ENCODE results near the gene SMAP1.

Gene SMAP1

DNA sequence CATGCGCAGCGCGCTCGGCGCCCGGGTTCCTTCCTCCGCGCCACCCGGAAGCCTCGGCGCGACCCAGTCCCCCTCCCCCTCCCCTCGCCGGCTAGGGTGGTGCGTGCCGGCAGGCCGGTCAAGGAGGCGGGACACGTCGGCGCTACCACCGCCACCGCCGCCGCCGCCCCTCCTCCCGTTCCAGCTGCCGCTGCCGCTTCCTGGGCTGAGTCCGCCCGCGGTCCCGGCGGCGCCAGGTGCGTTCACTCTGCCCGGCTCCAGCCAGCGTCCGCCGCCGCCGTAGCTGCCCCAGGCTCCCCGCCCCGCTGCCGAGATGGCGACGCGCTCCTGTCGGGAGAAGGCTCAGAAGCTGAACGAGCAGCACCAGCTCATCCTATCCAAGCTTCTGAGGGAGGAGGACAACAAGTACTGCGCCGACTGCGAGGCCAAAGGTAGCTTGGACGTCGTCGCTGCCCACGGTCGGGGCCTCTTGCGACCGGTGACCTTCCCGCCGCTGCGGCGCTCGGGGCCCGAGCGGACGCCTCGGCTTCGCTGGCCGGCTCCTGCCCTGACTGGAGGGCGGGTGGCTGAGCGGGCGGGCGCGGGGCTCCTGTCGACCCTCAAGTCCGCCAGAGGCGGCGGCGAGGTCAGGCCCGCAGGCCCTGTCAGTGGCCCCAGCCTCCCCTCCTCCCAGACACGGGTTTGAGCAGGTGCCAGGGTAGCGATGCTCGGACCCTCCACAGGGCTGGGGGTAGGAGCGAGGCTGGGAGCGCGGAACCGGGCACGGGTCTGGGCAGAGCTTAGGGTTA lies at the start of gene SMAP1:
TSS of gene SMAP1 (plus strand) at position 173 of the 788 bp plus-strand sequence. CDS start at position 314, 141 bp downstream.
- peak; percentile 93 for DNase-seq

DNA sequence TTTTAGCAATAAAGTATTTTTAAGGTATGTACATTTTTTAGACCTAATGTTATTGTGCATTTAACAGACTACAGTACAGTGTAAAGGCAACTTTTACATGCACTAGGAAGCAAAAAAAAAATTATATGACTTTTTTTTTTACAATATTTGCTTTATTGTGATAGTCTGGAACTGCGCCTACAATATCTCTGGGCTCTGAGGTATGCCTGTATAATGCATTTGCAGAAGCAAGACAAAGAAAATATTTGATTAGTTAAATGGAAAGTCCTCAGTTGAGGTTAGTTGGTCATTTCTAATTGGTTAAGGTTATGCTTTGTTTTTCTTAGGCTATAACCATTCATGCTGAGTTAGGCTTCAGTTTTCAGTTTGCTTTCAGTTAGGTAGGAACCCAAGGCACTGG lies 46.9 kb upstream of the SMAP1 start:
- DNase-seq: no peak

DNA sequence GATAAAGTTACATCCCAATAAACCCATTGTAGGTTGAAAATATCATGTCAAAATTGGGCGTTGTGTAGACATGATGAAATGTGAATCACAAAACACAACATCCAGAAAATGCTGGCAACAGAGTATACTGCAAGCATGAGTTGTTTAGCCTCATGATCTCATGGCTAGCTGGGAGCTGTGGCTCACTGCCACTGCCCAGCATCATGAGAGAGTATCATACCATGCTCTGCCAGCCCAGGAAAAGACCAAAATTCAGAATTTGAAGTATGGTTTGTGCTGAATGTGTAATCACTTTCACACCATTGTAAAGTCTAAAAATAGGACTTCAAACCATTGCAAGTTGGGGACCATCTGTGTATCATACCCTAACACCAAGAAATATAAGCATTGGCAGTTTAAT lies 45.2 kb upstream of the SMAP1 start:
- no peak for DNase-seq

DNA sequence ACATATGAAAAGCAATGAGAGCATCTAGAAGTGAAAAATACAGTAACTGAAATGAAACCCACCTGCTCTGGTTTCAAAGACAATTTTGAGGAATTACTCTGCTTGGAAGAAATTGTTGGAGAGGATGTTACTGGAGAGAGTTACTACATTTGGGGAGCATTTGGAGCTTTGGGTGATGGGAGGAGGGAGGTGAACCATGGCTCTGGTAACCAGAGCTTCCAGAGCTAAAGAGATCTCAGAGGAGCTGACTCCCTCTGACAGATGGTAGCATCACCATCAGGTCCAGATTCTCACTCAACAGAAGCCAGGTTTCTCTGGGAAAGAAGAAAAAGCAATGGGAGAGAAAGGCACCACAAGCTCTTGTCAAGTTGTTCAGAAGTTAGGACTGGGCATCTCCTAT lies 42.2 kb upstream of the SMAP1 start:
- DNase-seq: no peak

DNA sequence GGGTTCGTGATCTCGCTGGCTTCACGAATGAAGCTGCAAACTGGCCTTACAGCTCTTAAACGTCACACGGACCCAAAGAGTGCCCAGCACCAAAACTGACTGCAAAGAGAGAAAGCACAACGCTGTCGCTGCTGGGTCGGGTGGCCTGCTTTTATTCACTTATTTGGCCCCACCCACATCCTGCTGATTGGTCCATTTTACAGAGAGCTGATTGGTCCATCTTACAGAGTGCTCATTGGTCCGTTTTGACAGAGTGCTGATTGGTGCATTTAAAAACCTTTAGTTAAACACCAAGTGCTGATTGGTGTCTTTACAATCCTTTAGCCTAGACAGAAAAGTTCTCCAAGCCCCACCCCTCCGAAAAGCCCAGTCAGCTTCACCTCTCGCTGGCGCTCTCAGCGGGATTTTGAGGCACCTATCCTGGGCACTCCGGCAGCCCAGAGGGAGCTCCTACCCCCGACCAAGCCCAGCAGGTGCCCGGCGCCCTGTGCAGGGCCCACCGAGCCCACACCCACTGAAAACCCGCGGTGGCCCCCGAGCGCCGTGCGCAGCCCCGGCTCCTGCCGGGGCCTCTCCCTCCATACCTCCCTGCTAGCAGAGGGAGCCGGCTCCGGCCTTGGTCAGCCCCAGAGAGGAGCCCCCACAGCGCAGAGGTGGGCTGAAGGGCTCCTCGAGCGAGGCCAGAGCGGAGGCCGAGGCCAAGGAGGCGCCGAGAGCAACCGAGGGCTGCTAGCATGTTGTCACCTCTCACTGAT lies 40.0 kb upstream of the SMAP1 start:
- DNase-seq: no peak

DNA sequence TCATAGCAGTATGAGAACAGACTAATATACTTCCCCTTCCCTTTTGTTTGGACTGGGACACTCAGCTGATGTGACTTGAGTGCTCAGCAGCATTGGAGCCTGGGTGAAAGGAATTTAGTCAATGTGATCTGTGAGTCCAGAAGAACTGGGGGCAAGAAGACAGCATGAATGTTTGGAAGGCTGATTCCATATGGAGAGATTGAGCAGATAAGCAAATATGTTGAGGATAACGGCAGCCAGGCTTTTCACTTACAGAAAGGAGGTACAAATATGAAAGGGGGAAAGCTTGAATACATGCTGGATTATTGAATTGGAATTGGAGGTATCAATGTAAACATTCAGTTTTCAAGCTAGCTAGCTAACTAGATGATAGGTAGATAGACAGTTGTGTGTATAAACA lies 37.8 kb upstream of the SMAP1 start:
- no peak for DNase-seq

DNA sequence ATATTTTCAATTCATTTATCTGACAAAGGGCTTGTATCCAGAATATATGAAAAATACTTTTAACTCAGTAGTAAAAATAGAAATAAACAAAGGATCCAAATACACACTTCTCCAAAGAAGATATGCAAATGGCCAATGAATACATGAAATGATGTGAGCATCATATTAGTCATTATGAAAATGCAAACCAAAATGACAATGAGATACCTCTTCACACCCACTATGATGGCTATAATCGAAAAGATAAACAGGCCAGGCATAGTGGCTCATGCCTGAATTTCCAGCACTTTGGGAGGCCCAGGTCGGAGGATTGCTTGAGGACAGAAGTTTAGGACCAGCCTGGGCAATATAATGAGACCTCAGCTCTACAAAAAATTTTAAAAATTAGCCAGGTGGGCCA lies 33.8 kb upstream of the SMAP1 start:
- no peak for DNase-seq

DNA sequence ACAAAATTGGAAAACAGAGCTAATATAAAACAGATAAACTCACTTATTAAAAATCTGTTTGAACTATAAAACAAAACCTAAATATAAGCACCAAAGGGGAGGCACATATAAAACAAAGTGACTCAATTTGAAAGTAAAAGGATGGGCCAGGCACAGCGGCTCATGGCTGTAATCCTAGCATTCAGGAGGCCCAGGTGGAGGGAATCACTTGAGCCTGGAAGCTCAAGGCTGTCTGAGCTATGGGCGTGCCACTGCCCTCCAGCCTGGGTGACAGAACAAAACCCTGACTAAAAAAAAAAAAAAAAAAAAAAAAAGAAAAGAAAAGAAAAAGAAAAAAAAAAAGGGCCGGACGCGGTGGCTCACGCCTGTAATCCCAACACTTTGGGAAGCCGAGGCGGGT lies 31.1 kb upstream of the SMAP1 start:
- DNase-seq: no peak

DNA sequence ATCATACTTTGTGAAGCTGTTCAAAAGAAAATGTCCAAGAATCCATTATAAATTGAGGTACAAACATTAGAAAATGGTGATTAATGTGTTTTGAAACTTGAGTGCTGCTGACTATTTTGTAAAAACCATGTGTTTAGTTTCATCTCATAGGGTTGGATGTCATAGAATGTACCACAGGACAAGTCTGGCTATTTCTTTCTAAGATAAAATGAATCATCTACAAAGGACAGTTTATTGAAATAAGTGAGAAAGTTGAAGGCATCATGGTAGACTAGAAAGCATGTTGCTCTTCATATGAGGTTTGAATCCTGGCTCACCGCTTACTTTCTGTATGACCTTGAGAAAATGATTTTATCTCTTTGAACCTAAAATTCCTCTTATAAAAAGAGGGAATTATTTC lies 29.2 kb upstream of the SMAP1 start:
- DNase-seq: no peak

DNA sequence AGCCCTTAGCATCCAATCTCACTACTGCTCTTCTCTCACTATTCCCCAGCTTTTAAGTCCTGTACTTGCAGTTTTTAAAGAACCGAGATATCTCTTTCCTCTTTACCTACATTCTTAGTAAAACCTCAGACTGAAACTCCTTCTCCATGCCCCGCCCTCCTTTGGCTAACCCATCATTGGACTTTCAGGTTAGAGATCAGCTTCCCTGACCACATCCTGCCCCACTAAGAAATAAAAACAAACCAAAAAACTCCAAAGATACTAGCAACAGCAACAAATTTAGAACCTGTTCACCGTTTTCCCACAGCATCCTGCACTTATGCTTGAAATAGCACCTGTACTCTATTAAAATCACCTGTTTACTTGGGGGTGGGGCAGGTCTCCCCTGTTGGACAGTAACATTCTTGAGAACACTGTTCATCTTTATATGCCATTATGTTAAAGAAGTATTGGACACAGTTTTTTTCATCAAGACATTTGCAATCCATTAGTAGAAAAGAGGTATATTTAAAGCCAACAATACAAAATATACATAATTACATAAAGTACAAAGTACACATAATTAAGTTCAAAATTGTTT lies 16.3 kb upstream of the SMAP1 start:
- DNase-seq: peak; percentile 32

DNA sequence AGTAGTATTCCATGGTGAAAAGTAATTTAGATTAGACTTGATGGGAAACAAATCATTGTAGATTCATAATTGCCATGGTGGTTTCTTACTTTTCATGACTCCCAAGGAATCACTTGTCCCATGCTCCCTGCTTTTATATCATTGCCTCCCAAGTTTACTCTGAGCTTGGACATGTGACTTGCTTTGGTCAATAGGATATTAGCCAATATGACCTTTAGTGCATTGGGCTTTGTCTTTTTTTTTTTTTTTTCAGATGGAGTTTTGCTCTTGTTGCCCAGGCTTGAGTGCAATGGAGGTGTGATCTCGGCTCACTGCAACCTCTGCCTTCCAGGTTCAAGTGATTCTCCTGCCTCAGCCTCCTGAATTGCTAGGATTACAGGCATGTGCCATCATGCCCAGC lies 15.5 kb upstream of the SMAP1 start:
- no peak for DNase-seq

DNA sequence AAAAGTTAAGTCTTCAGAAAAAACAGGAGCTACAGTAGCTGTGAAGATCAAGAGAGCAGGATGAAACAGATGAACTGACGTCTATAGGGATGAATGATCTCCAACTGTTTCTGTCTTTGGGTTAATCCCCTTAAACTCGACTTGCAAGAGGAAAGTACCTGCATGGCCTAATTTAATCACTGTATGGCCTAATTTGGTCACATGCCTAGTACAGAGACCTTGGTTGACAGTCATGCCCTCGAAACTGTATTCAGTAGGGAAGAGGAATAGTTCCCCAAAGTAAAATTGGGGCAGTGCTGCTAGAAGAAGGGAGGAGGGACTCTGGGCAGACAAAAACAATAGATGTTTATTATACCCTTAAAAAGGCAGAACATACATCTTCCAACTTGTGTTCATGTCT lies 10.0 kb upstream of the SMAP1 start:
- no peak for DNase-seq

DNA sequence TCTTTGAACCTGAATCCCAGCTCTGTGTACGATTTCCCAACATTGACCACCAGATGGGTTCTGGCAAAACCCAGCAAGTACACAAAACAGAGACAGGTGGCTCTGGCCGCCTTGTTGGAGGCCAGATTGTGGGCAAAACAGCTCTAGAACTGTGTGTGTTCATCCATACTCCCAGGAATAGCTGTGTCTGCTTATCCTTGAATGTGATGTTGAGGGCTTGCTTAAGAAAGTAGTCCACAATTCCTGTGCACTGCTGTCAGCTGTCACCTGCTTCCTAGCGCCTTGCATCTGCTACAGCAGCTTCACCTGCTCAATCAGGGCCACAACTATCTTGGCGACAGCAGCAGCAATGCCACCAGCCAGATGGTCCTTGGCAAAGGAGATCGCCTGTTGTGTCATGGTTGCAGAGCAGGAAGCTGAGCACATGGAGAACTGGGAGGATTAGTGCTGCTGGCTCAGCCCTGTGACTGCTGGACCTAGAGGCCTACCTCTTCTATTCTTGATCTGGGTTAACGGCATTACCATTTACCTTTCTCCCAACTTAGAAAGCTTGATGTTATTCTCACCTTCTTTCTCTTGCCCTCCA lies 3.7 kb upstream of the SMAP1 start:
- DNase-seq: no peak

DNA sequence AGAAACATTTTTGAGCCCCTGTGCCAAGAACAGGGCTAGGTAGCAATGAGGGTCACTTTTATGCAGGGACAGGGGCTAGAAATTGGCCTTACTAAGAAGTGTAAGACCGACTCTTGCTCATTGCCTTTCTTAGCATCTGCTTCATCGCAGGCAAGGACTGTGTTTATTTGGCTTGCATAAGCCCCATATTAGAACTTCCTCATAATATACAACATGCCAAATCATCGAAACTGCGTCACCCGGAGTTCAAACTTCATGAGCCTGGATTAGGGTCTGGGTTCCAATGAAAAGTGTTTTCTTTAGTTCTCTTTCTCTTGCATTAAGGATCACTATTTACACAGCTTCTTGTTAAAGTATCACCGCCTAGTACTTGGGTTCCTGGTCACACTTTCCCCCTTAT lies 977 bp upstream of the SMAP1 start:
- no peak for DNase-seq

DNA sequence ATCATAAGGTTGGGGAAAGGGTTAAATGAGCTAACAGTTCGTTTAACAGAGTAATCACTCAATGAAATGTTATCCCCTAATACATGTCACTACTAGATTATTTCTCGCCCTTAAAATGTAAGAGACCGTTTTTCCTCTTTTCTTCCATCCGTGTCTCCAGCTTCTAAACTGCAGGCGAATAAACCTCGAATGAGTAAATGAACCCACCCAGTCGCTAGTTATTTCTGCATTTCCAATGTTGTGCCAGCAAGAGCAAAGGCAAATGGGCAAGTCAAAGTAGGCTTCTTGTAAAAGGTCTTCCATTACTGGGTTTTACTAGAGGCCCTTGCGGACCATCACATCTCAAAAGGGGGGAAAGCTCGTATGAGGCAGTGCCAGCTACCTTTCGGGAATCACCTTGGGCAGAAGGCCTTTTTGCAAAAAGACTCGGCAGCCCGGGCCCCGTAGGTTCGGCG lies 400 bp upstream of the SMAP1 start:
- no peak for DNase-seq

DNA sequence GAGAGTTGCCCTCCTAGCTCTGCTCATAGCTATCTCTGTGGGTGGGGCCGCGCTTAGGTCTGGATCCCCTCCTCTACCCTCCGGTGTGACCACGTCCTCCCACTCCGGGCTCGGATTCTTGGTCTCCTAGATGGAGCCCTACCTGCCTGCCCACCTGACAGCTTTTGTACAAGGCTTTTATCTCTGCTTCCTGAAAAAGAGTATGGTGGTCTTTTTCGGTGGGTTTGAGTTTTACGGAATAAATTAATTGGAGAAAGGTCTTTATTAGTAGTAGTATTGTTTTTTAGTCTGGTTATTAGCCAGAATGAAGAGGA lies 773 bp downstream of the SMAP1 start:
- DNase-seq: no peak

DNA sequence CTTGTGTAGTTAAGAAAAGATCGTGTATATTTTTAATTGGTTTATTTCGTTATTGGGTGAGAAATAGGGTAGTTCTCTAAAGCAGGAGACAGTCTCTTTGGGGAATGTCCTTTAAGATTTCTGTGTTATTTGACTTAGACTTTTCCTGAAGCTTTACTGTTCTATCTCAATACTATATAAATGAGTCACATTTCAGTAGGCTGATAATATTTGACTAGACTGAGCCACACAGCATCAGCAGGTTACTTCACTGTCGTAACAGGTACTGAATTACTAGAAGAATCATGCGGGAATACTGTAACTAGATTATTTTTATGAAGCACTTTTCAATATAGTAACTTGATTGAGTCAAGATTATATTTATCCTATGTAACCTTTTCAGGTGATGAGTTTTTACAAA lies 1.4 kb downstream of the SMAP1 start:
- DNase-seq: no peak

DNA sequence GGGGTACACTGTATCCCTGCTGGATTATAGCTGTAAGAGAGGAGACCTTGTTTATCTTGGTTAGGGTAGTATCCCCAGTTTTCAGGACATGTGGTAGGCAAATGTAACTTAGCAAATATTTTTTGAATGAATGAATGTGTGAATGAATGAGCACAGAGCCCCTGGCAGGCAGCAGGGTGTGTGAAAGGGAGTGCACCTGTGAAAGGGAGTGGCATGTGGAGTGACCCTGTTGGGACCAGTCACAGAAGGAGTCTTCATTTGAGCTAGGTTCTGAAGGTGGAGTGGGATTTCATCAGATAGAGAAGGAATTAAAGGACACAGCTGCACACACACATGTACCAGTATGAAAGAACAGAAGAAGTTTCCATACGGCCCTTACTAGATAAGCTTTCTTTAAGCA lies 4.9 kb downstream of the SMAP1 start:
- no peak for DNase-seq

DNA sequence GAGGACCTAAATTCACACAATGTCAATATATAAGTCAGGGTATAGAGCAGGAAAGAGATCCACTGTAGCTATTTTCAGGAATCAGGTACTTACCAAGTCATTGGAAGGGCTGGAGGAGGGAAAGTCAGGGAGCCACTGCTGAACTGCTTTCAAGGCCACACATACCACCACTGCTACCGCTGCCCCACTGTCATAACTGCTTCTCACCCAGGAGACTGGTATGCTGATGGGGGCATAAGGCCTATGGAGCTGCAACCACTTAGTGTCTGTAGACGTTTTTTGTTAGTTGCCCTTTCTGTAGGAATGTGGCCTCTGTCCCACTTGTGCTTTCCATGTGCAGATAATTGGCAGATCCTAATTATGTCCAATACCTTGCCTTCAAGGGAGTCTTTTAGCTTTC lies 5.4 kb downstream of the SMAP1 start:
- no peak for DNase-seq

DNA sequence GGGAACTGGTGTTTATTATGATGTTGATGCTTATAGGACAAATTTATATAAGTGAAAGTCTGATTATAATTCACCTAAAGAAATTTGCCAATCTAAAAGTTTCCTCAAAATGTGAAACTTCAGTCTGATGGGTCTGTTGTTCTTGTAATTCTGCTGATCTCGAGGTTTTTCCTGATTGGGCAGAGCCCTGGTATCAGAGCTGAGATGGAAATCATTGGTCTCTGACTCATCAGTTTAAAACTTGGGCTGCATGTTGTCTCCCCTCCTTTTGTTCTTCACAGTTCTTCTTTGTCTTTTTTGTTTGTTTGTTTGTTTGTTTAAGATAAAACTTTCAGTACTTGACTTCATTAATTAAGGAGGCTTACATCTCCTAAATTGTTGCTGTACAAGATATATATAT lies 5.9 kb downstream of the SMAP1 start:
- DNase-seq: no peak

DNA sequence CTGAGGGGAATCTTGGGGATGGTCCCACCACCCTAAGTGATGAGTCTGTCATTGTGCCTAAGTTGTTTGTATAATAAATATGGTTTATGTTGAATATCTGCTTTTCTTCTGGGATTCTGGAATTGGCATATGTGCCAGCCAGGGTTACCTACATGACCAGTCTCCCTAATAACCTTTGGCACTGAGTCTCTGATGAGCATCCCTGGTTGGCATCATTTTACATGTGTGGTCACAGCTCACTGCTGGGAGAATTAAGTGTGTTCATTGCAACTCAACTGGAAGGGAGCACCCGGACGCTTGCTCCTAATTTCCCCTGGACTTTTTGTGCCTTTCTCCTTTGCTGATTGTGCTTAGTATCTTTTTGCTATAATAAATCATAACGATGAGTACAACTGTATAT lies 8.1 kb downstream of the SMAP1 start:
- DNase-seq: no peak

DNA sequence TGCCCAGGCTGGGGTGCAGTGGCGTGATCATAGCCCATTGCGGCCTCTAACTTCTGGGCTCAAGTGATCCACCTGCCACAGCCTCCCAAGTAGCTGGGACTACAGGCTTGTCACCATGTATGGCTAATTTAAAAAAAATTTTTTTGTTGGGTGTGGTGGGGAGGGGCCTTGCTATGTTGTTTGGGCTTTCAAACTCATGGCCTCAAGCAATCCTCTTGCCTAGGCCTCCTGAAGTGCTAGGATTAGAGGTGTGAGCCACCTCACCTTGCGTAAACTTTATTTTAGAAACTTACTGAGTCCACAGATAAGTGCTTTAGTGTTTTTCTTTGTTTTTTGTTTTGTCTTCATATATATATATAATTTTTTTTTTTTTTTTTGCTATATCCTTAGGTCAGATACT lies 9.1 kb downstream of the SMAP1 start:
- DNase-seq: no peak

DNA sequence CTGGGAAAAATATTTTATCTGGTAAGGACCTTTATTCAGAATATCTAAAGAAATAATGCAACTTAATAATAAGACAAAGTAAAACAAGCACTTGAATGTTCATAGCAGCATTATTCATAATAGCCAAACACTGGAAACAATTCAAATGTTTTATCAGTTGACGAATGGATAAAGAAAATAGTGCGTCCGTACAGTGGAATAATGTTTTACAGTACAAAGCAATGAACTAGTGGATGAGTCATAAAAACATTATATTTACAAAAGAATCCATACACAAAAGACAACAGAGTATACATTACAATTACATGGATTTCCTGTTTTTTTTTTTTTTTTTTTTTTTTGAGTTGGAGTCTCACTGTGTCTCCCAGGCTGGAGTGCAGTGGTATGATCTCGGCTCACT lies 12.7 kb downstream of the SMAP1 start:
- DNase-seq: no peak
